SK-N-SH (cell line): ENCODE measurements around the gene VPS33A.

Source experiments
- EP300 ChIP-seq, 2 experiments: IDR thresholded peaks; 2 replicates each; pipeline versions ENCODE4 v1.4.0 to v1.6.1; 2012; ENCODE audit warnings: borderline replicate concordance in 1 of 2, low read depth in 1 of 2, low read length in 1 of 2
- POLR2AphosphoS5 ChIP-seq: IDR thresholded peaks from 2 replicates; pipeline ENCODE4 v1.6.1; 2012; ENCODE audit warnings: low read depth, low read length
- TF ChIP-seq, protein P1 (sequence below): fragments of 200-600 bp; sonication (generic); IDR thresholded peaks from 2 replicates; pipeline ENCODE4 v1.6.1; 2017; ENCODE audit warnings: antibody characterized with exemption, mild to moderate bottlenecking, moderate library complexity

DNA sequence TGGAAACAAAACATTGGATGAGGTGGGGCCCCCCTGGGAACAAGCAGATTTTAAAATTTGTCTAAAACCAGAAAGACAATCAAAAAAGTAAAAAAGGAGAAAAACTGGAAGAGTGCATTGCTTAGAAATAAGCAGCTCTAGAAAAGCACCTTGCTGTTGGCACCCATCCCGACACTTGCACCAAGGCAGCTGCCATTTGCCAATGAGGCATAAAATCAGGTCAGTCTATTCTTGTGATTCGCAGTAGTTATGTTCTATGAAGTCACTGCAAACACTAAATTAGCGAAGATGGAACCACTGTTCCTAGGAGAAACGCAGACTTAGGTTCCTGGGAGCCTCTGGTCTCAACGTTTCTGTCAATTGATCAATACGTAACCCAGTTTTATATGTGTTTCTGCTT, 16.2 kb downstream of the VPS33A start:
- TF ChIP-seq, protein P1, sequence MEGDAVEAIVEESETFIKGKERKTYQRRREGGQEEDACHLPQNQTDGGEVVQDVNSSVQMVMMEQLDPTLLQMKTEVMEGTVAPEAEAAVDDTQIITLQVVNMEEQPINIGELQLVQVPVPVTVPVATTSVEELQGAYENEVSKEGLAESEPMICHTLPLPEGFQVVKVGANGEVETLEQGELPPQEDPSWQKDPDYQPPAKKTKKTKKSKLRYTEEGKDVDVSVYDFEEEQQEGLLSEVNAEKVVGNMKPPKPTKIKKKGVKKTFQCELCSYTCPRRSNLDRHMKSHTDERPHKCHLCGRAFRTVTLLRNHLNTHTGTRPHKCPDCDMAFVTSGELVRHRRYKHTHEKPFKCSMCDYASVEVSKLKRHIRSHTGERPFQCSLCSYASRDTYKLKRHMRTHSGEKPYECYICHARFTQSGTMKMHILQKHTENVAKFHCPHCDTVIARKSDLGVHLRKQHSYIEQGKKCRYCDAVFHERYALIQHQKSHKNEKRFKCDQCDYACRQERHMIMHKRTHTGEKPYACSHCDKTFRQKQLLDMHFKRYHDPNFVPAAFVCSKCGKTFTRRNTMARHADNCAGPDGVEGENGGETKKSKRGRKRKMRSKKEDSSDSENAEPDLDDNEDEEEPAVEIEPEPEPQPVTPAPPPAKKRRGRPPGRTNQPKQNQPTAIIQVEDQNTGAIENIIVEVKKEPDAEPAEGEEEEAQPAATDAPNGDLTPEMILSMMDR: no peak
- no peak for TF ChIP-seq EP300 (IDR thresholded peaks at IDR 0.05; ENCODE audit: borderline replicate concordance in 1 of 2, low read depth in 1 of 2, low read length in 1 of 2)
- no peak for TF ChIP-seq POLR2AphosphoS5
